ENCODE results near the gene KRT36. TPM values are rescaled to one million over a fixed set of nuclear protein-coding genes. Genes with fewer than 3 reads are reported as not detected.

The KRT36 gene
- total RNA-seq, result not detected

DNA sequence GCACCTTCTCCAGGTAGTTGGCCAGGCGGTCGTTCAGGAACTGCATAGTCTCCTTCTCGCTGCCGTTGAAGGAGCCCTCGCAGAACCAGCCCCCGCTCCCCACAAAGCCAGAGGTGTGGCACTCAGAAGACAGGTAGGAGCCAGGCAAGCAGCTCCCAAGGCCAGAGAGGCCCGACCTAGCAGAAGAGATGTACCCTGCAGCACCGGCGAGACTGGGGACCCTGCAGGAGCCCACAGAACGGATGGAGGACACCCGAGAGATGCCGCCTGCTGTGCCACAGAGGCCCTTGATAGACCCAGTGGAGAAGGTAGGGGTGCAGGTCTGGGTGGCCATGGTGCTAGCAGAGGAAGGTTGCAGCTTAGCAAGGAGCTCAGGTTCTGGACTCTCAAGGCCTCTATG lies at the start of gene KRT36:
Gene KRT36, minus strand, starts transcription at position 380 of the 400 bp plus-strand sequence. Its CDS starts 46 bp downstream, at position 334.
- Histone ChIP-seq H3K9me3 (no peaks in the 10 kb centered on the region), H3K4me3 (no peak within 1 kb of the TSS), H3K27me3 (no peaks in the 10 kb centered on the region), H3K27ac (no peak within 1 kb of the TSS), H3K9ac (ENCODE audit: low read depth in 2 of 2, low read length in 2 of 2) (no peak within 1 kb of the TSS), H3K36me3 (no peaks in the 10 kb centered on the region), H3K4me1 (peaks cover 9% of the 10 kb centered on the region)
- TF ChIP-seq, protein P1, sequence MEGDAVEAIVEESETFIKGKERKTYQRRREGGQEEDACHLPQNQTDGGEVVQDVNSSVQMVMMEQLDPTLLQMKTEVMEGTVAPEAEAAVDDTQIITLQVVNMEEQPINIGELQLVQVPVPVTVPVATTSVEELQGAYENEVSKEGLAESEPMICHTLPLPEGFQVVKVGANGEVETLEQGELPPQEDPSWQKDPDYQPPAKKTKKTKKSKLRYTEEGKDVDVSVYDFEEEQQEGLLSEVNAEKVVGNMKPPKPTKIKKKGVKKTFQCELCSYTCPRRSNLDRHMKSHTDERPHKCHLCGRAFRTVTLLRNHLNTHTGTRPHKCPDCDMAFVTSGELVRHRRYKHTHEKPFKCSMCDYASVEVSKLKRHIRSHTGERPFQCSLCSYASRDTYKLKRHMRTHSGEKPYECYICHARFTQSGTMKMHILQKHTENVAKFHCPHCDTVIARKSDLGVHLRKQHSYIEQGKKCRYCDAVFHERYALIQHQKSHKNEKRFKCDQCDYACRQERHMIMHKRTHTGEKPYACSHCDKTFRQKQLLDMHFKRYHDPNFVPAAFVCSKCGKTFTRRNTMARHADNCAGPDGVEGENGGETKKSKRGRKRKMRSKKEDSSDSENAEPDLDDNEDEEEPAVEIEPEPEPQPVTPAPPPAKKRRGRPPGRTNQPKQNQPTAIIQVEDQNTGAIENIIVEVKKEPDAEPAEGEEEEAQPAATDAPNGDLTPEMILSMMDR (IDR thresholded peaks at IDR 0.05), result no peak
- no peak for DNase-seq
- intact Hi-C loops (cut with DNase I), result loop anchor here (5.0 to 10.0 kb wide), 2 partner anchors 58 to 155 kb away; no protein-coding TSS in a partner anchor

DNA sequence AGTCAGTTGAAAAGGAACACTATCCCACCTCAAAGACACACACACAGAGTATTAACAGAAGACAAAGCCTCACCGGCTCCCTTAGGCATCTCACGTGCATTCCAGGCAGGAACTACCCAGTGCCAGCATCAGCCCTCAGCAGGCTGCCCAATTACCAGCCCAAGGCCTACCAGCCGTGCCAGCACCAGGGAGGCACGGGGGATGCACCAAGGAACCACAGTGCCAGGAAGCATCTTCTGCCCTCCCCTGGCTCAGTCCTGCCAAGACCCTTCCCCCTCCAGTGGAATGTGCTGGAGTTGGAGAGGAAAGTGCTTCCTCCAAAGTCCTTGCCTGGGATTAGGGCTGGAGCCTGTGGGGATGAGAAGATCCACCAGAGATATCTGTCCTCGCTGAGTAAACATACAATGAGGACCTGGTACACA lies 49.4 kb upstream of the KRT36 start:
- Histone ChIP-seq H3K4me3 (no peak overlapping the region), H3K27me3 (no peaks in the 10 kb centered on the region), H3K9ac (ENCODE audit: low read depth in 2 of 2, low read length in 2 of 2) (no peak overlapping the region), H3K27ac (no peak overlapping the region), H3K36me3 (no peaks in the 10 kb centered on the region), H3K4me1 (peaks cover 4% of the 10 kb centered on the region), H3K9me3 (no peaks in the 10 kb centered on the region)
- TF ChIP-seq, protein P1 (IDR thresholded peaks at IDR 0.05), result no peak
- no peak for DNase-seq
- intact Hi-C loops (cut with DNase I), result no loop called here

DNA sequence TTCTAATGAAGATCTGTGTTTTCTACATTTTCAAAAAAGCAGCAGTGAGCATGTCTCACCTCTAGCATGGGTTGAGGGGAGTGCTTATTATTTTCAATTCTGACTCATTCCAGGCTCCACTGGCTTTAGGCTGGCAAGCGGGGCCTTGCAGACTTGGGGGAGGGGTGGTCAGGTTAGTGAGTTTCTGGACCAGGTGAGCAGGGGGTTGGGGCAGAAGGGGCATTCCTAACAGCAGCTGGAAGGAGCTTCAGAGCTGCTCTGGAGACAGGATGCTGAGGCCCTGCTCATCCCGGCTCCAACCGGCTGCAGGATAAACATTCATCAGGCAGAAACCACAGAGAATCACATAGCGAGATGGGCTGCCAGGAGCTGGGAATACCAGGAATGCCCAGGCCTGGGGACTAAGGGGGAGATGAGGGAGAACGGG lies 48.9 kb upstream of the KRT36 start:
- H3K27me3 ChIP-seq, result no peaks in the 10 kb centered on the region
- no peaks in the 10 kb centered on the region for H3K9me3 ChIP-seq
- peaks cover 4% of the 10 kb centered on the region for H3K4me1 ChIP-seq
- TF ChIP-seq, protein P1 (IDR thresholded peaks at IDR 0.05), result no peak
- no peak overlapping the region for H3K4me3 ChIP-seq
- intact Hi-C loops (cut with DNase I), result no loop called here
- H3K9ac ChIP-seq (ENCODE audit: low read depth in 2 of 2, low read length in 2 of 2), result no peak overlapping the region
- no peak overlapping the region for H3K27ac ChIP-seq
- DNase-seq, result no peak
- H3K36me3 ChIP-seq, result no peaks in the 10 kb centered on the region

DNA sequence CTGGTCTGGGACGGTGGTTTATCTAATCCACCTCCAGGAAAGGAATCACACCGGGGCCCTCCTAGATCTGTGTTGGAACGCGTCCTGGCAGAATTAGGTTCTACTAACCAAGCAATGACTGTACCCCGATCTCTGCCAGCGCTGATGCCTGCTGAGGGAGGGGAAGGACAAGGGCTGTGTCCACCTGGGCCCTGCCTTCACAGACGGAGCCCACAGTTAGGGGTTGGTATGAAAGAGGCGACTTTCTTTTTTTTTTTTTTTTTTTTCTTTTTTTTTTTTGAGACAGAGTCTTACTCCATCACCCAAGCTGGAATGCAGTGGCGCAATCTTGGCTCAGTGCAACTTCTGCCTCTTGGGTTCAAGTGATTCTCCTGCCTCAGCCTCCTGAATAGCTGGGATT lies 48.3 kb upstream of the KRT36 start:
- H3K4me1 ChIP-seq, result peaks cover 4% of the 10 kb centered on the region
- no peak overlapping the region for H3K9ac ChIP-seq (ENCODE audit: low read depth in 2 of 2, low read length in 2 of 2)
- TF ChIP-seq, protein P1 (IDR thresholded peaks at IDR 0.05), result no peak
- no peaks in the 10 kb centered on the region for H3K27me3 ChIP-seq
- no peaks in the 10 kb centered on the region for H3K9me3 ChIP-seq
- intact Hi-C loops (cut with DNase I), result no loop called here
- no peak for DNase-seq
- H3K27ac ChIP-seq, result no peak overlapping the region
- H3K4me3 ChIP-seq, result no peak overlapping the region
- no peaks in the 10 kb centered on the region for H3K36me3 ChIP-seq

DNA sequence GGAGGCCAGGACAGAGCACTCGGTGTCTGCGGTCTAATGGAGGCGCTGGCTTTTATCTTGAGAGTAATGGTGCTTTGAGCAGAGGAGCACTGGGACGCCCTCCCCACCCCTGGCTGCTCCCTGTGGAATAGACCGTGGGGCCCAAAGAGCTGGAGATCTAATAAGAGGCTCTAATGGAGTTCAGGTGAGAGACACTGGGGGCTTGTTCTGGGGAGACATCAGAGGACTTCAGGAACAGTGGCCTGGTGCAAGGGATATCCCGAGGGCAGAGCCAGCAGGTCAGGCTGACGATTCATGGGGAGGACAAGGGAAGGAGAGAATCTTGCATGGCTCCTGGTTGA lies 47.9 kb upstream of the KRT36 start:
- no peaks in the 10 kb centered on the region for H3K9me3 ChIP-seq
- no peak overlapping the region for H3K27ac ChIP-seq
- H3K9ac ChIP-seq (ENCODE audit: low read depth in 2 of 2, low read length in 2 of 2), result no peak overlapping the region
- H3K36me3 ChIP-seq, result no peaks in the 10 kb centered on the region
- no peak overlapping the region for H3K4me3 ChIP-seq
- TF ChIP-seq, protein P1 (IDR thresholded peaks at IDR 0.05), result no peak
- no peak for DNase-seq
- H3K27me3 ChIP-seq, result no peaks in the 10 kb centered on the region
- H3K4me1 ChIP-seq, result peaks cover 4% of the 10 kb centered on the region
- intact Hi-C loops (cut with DNase I), result no loop called here
